ENCODE results near the gene KRTAP10-7. TPM values are rescaled to one million over a fixed set of nuclear protein-coding genes. Genes with fewer than 3 reads are reported as not detected.

Gene KRTAP10-7
- total RNA-seq, 4 donors from 2014 or later: not detected

DNA sequence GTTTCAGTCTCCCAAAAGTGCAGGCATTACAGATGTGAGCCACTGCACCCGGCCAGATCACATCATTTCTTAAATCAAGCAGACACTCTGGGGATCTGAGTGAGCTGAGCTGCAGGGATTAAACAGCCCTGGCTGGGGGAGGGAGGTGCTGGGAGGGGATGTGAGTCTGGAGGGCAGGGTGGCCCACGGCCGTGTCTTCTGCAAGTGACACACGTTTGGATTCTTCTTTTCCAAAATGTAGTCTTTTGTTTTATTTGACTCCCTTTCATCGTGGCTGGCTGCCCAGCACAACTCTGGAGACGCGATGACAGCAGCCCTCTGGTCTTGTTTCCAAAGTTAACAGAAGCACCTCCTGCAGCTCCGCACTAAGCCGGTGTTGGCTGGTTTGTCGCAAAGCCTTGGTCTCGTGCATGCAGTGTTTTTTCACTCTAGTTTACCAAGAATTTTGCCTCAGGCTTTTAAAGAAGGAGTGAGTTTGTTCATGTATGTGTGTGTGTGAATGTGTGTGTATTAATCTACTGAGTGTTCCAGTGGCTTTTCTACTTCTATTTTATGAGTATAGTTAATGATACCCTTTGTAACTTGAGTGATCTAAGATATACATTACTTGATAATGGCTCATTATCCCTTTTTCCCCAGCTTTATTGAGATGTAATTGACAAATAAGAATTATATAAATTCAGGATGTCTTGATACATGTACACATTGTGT is 17.2 kb upstream of the KRTAP10-7 start:
- H3K4me3 ChIP-seq: no peak overlapping the region
- H3K9me3 ChIP-seq: no peaks in the 10 kb centered on the region
- no peak for DNase-seq
- peaks cover 0 to 4% of the 10 kb centered on the region in 2 donors for H3K27me3 ChIP-seq
- TF ChIP-seq POLR2A (IDR thresholded peaks at IDR 0.05): no peak
- TF ChIP-seq, protein P1, sequence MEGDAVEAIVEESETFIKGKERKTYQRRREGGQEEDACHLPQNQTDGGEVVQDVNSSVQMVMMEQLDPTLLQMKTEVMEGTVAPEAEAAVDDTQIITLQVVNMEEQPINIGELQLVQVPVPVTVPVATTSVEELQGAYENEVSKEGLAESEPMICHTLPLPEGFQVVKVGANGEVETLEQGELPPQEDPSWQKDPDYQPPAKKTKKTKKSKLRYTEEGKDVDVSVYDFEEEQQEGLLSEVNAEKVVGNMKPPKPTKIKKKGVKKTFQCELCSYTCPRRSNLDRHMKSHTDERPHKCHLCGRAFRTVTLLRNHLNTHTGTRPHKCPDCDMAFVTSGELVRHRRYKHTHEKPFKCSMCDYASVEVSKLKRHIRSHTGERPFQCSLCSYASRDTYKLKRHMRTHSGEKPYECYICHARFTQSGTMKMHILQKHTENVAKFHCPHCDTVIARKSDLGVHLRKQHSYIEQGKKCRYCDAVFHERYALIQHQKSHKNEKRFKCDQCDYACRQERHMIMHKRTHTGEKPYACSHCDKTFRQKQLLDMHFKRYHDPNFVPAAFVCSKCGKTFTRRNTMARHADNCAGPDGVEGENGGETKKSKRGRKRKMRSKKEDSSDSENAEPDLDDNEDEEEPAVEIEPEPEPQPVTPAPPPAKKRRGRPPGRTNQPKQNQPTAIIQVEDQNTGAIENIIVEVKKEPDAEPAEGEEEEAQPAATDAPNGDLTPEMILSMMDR (IDR thresholded peaks at IDR 0.05): no peak
- intact Hi-C loops (cut with DNase I; ENCODE audit: low total_unique reads): no loop called here
- H3K36me3 ChIP-seq: no peaks in the 10 kb centered on the region
- no peaks in the 10 kb centered on the region for H3K4me1 ChIP-seq
- H3K27ac ChIP-seq: no peak overlapping the region

DNA sequence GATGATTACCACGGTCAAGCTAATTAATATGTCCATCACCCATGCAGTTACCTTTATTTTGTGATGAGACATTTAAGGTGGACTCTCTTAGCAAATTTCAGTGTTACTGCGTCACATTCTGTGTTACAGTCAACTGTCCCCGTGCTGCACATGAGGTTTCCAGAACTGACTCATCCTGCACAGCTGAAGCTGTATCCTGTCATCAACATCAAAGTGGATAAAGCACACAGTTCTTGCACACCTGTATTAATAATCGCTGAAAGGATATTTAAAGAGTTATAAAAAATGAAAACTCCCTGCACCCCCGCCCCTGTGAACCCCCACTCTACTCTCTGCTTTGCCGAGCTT is 16.6 kb upstream of the KRTAP10-7 start:
- H3K27ac ChIP-seq: no peak overlapping the region
- no peak for TF ChIP-seq POLR2A (IDR thresholded peaks at IDR 0.05)
- TF ChIP-seq, protein P1 (IDR thresholded peaks at IDR 0.05): no peak

DNA sequence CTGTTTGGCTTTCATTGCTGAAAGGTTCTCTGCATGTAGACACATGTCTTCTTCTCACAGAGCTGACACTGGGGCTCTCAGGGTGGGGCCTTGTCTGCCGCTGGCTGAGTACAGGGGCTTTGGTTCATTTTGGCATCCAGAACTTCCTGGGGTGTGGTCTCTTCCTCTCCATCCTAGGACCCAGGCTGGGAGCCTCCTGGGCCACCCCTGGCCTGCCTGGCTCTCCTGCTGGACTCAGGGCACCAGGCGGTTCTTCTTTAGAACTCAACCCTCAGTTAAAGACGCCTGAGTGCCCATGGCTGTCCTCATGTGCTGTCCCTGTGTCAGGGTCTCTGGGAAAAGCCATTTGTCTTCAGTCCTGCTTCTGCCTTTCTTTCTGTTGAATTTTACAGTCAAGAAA is 14.5 kb upstream of the KRTAP10-7 start:
- no peaks in the 10 kb centered on the region for H3K36me3 ChIP-seq
- H3K27ac ChIP-seq: no peak overlapping the region
- H3K4me3 ChIP-seq: no peak overlapping the region
- intact Hi-C loops (cut with DNase I; ENCODE audit: low total_unique reads): no loop called here
- DNase-seq: no peak
- TF ChIP-seq, protein P1 (IDR thresholded peaks at IDR 0.05): no peak
- no peak for TF ChIP-seq POLR2A (IDR thresholded peaks at IDR 0.05)
- peaks cover 0 to 4% of the 10 kb centered on the region in 2 donors for H3K27me3 ChIP-seq
- no peaks in the 10 kb centered on the region for H3K9me3 ChIP-seq
- no peaks in the 10 kb centered on the region for H3K4me1 ChIP-seq

More for the DNA sequence above, 16.6 kb upstream of the KRTAP10-7 start:
- no peaks in the 10 kb centered on the region for H3K36me3 ChIP-seq
- intact Hi-C loops (cut with DNase I; ENCODE audit: low total_unique reads): no loop called here
- DNase-seq: no peak
- no peak overlapping the region for H3K4me3 ChIP-seq
- H3K9me3 ChIP-seq: no peaks in the 10 kb centered on the region
- no peaks in the 10 kb centered on the region for H3K4me1 ChIP-seq
- H3K27me3 ChIP-seq: peaks cover 0 to 4% of the 10 kb centered on the region in 2 donors

DNA sequence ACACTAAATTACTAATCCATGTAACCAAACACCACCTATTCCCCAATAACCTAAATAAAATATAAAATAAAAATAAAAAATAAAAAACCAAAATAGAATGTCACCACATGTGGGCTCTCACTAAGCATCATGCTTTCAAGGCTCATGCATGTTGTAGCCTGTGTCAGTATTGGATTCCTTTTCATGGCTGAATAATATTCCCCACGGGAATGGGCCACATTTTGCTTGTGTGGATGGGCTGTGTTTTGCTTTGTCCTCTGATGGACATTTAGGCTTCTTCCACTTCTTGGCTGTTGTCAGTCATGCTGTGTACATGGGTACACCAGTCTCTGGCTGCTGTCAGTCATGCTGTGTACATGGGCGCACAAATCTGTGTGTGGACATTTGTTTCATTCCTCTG is 11.3 kb upstream of the KRTAP10-7 start:
- no peak overlapping the region for H3K4me3 ChIP-seq
- H3K36me3 ChIP-seq: no peaks in the 10 kb centered on the region
- no peak overlapping the region for H3K27ac ChIP-seq
- H3K27me3 ChIP-seq: peaks cover 0 to 3% of the 10 kb centered on the region in 2 donors
- intact Hi-C loops (cut with DNase I; ENCODE audit: low total_unique reads): no loop called here
- H3K9me3 ChIP-seq: no peaks in the 10 kb centered on the region
- no peaks in the 10 kb centered on the region for H3K4me1 ChIP-seq
- TF ChIP-seq, protein P1 (IDR thresholded peaks at IDR 0.05): no peak
- TF ChIP-seq POLR2A (IDR thresholded peaks at IDR 0.05): no peak
- no peak for DNase-seq

DNA sequence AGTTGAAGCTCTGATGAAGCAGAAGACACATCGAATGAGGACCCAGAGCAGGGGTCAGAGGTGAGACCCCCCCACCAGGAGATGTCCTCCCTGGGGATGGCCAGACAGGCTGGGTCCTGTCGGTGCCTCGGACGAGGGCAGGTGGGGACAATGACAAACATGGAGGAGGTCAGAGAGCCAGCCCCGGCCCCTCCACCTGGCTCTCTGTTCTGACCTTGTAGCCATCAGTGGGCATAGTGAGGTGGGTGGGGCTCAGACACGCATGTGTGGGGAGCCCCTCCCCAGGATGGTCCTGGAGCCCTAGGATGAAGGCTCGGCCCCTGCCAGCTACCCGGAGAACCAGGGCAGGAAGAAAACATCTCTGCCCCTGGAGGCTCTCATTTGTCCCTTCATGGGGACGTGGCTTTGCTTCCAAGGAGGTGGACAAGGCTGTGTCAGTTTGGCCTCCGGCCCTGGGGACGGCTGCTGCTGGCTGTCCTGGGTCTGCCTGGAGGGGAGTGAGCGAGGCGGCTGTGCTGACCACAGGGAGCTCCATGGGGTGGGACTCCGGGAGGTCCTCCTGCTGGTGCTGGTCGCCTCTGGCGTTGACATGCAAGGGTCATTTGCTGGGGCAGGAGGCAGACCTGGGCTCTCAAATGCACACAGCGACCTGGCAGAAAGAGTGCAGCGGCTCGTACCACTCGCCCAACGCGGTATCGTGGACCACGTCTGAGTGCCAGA is 10.7 kb upstream of the KRTAP10-7 start:
- Histone ChIP-seq H3K4me1 (no peaks in the 10 kb centered on the region), H3K4me3 (no peak overlapping the region), H3K36me3 (no peaks in the 10 kb centered on the region), H3K27me3 (no peaks in the 10 kb centered on the region), H3K27ac (no peak overlapping the region), H3K9me3 (no peaks in the 10 kb centered on the region)
- DNase-seq: no peak
- TF ChIP-seq, protein P1 (IDR thresholded peaks at IDR 0.05): no peak
- no peak for TF ChIP-seq POLR2A (IDR thresholded peaks at IDR 0.05)
- intact Hi-C loops (cut with DNase I; ENCODE audit: low total_unique reads): no loop called here

Data from uterus (tissue), 4 donors.